Activated T-helper 1 cell treated with anti-CD3 and anti-CD28 coated beads, Interleukin-12 subunit alpha, Interleukin-12 subunit beta, Interleukin-2, Interleukin-4 antibody, amounts not matched to agents 30 ng/mL and 10 ng/mL and 1 ng/mL, durations not matched to agents 14 hours and 24 hours and 36 hours (primary cell): ENCODE data around the gene TSC22D1. TPM values are rescaled to one million over a fixed set of nuclear protein-coding genes. Genes with fewer than 3 reads are reported as not detected.

Source experiments
- DNase-seq: peaks from one replicate; pipeline ENCODE4 v3.0.0; 2021; ENCODE audit warnings: low spot score
- H3K27ac Mint-ChIP-seq: one replicate; pipeline ENCODE4 v1.8.0; 2021; ENCODE audit warnings: mild to moderate bottlenecking, mixed read lengths
- H3K27me3 Mint-ChIP-seq: one replicate; pipeline ENCODE4 v1.8.0; 2022; ENCODE audit warnings: mild to moderate bottlenecking, moderate library complexity, mixed read lengths; ENCODE audit not compliant: insufficient read depth
- H3K36me3 Mint-ChIP-seq: one replicate; pipeline ENCODE4 v1.8.0; 2021; ENCODE audit warnings: low read depth, mixed read lengths
- H3K4me1 Mint-ChIP-seq: one replicate; pipeline ENCODE4 v1.8.0; 2021; ENCODE audit warnings: low read depth, mixed read lengths
- H3K4me3 Mint-ChIP-seq: one replicate; pipeline ENCODE4 v1.8.0; 2021; ENCODE audit warnings: mild to moderate bottlenecking, moderate library complexity, mixed read lengths
- H3K9me3 Mint-ChIP-seq: one replicate; pipeline ENCODE4 v1.8.0; 2021; ENCODE audit warnings: mixed read lengths
- intact Hi-C: fragments of 100-400 bp; cut with micrococcal nuclease; formaldehyde crosslinking; loops from one replicate; pipeline ENCODE4 v1.15.1; 2024
- total RNA-seq: library from RNA; stranded (reverse); gene quantifications from 2 replicates; pipeline ENCODE4 v1.2.3, GENCODE V29; 2022

TSC22D1 gene
- total RNA-seq, 1 donor from 2014 or later: 6.9 TPM

DNA sequence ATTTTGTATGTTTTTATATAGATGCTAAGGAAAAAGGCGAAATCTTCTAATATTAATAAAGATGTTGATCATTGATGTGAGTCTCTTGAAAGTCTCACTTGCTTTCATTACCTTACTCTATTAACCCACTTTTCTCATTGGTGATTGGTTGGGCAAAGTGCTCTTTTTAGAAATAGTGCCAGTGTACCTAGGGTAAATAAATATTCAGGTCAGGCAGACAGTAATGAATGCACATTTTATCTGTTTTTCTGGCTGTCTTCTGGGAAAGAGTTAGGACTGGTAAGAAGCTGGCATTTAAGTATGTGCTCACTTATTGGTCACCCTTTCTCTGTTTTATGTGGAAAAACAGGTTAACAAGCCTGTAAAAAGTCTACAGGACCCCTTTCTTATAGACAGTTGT, 191.4 kb downstream of the TSC22D1 start:
- H3K4me1 Mint-ChIP-seq: no peaks in the 10 kb centered on the region
- no peaks in the 10 kb centered on the region for H3K9me3 Mint-ChIP-seq
- intact Hi-C loops: no loop called here
- no peak for DNase-seq
- H3K27me3 Mint-ChIP-seq: peaks cover 7% of the 10 kb centered on the region
- H3K27ac Mint-ChIP-seq: no peak overlapping the region
- no peaks in the 10 kb centered on the region for H3K36me3 Mint-ChIP-seq
- H3K4me3 Mint-ChIP-seq: no peak overlapping the region

DNA sequence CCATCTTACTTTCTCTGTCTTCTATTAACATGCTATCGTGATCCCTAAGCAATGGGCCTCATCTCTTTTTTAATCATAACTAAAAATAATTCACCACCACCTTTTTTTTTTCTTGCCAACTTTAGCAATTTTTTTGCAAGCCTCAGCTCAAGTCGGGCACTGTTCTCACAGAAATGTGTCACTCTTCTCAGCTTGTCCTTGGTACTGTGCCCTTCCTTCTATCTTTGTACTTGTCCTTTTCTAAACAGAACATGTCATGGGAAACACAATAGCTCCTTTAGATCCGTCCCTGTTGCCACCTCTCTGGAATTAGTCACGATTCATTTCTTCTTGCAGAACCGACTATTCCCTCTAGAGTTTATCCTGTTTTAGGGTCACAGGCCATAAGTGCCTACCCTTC, 192.2 kb downstream of the TSC22D1 start:
- DNase-seq: no peak
- no peaks in the 10 kb centered on the region for H3K4me1 Mint-ChIP-seq
- H3K27me3 Mint-ChIP-seq: peaks cover 4% of the 10 kb centered on the region
- H3K27ac Mint-ChIP-seq: no peak overlapping the region
- intact Hi-C loops: no loop called here
- no peaks in the 10 kb centered on the region for H3K9me3 Mint-ChIP-seq
- H3K4me3 Mint-ChIP-seq: no peak overlapping the region
- no peaks in the 10 kb centered on the region for H3K36me3 Mint-ChIP-seq

DNA sequence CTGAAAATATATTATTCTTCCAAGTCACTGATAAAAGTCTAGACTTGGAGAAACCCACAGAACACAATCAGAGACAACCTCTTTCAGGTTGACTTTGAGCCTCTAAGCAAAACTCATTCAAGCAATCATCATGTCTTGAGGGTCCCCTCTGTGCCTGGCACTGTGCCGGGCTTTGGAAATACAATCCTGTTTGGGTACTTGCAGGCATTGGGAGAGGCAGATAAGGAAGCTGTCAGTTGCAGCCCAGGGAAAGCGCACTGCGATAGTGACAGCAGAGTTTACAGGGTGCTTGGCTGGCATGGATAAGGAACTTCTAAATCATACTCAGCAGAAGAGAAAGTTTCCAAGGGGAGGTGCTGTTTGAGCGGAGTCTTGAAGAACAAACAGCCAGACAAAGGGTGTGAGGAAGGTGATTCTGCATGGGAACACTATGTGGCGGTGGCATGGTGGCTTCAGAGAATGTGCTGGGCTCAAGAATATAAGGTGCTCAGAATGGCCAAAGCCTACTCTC, 193.4 kb downstream of the TSC22D1 start:
- no peak overlapping the region for H3K4me3 Mint-ChIP-seq
- H3K9me3 Mint-ChIP-seq: no peaks in the 10 kb centered on the region
- H3K36me3 Mint-ChIP-seq: no peaks in the 10 kb centered on the region
- H3K27ac Mint-ChIP-seq: no peak overlapping the region
- DNase-seq: no peak
- intact Hi-C loops: no loop called here
- H3K27me3 Mint-ChIP-seq: peaks cover 11% of the 10 kb centered on the region
- H3K4me1 Mint-ChIP-seq: no peaks in the 10 kb centered on the region

Other genes starting within 250 kb of the TSC22D1 start
- gene SERP2, start 202.5 kb downstream of the TSC22D1 start, total RNA-seq: 0.86 TPM in 1 of 2 replicates, not detected in the other